H9 (cell line): ENCODE data around the gene SOX13. TPM values are rescaled to one million over a fixed set of nuclear protein-coding genes. Genes with fewer than 3 reads are reported as not detected.

Experiments
- DNase-seq: peaks from one replicate; pipeline ENCODE4 v3.0.0-alpha.2; 2017
- H2AFZ ChIP-seq: one replicate; pipeline ENCODE4 v1.6.1; 2013; ENCODE audit warnings: mild to moderate bottlenecking, low read length, control low read depth, moderate library complexity
- H2AK5ac ChIP-seq: 2 replicates; pipeline ENCODE4 v1.6.1; 2013; ENCODE audit warnings: low read length, control low read depth, mixed read lengths; ENCODE audit not compliant: insufficient read length
- H2BK120ac ChIP-seq: one replicate; pipeline ENCODE4 v1.6.1; 2013; ENCODE audit warnings: low read depth, mild to moderate bottlenecking, low read length, control low read depth, inconsistent platforms; ENCODE audit not compliant: poor library complexity, severe bottlenecking
- H2BK12ac ChIP-seq: 2 replicates; pipeline ENCODE4 v1.6.1; 2013; ENCODE audit warnings: low read length, control low read depth, mixed read lengths, low read depth; ENCODE audit not compliant: insufficient read length
- H2BK15ac ChIP-seq: 2 replicates; pipeline ENCODE4 v1.6.1; 2013; ENCODE audit warnings: low read depth, low read length, control low read depth
- H2BK20ac ChIP-seq: one replicate; pipeline ENCODE4 v1.6.1; 2013; ENCODE audit warnings: low read depth, mild to moderate bottlenecking, low read length, control low read depth, inconsistent platforms; ENCODE audit not compliant: poor library complexity, severe bottlenecking
- H2BK5ac ChIP-seq: 2 replicates; pipeline ENCODE4 v1.6.1; 2013; ENCODE audit warnings: low read length, control low read depth, mixed read lengths; ENCODE audit not compliant: insufficient read length
- H3K14ac ChIP-seq: 2 replicates; pipeline ENCODE4 v1.6.1; 2013; ENCODE audit warnings: low read length, control low read depth; ENCODE audit not compliant: insufficient read depth
- H3K18ac ChIP-seq: 2 replicates; pipeline ENCODE4 v1.6.1; 2013; ENCODE audit warnings: low read depth, mild to moderate bottlenecking, mixed read lengths, low read length, control low read depth; ENCODE audit not compliant: insufficient read length
- H3K23ac ChIP-seq: 2 replicates; pipeline ENCODE4 v1.6.1; 2013; ENCODE audit warnings: low read length, control low read depth, mixed read lengths, low read depth; ENCODE audit not compliant: insufficient read length
- H3K23me2 ChIP-seq: 2 replicates; pipeline ENCODE4 v1.6.1; 2013; ENCODE audit warnings: low read depth, mild to moderate bottlenecking, mixed read lengths, low read length, control low read depth; ENCODE audit not compliant: insufficient read length, poor library complexity, severe bottlenecking
- H3K27ac ChIP-seq: 2 replicates; pipeline ENCODE4 v1.5.1; 2013; ENCODE audit warnings: low read length, control low read depth, mixed read lengths, low read depth; ENCODE audit not compliant: insufficient read length
- H3K27me3 ChIP-seq: 2 replicates; pipeline ENCODE4 v1.6.1; 2013; ENCODE audit warnings: low read length, control low read depth, inconsistent platforms; ENCODE audit not compliant: insufficient read depth
- H3K4ac ChIP-seq: 2 replicates; pipeline ENCODE4 v1.6.1; 2013; ENCODE audit warnings: low read depth, mild to moderate bottlenecking, control low read depth, inconsistent platforms, low read length, moderate library complexity
- H3K4me1 ChIP-seq: 2 replicates; pipeline ENCODE4 v1.6.1; 2013; ENCODE audit warnings: low read length, control low read depth, inconsistent platforms; ENCODE audit not compliant: insufficient read depth
- H3K4me2 ChIP-seq: 2 replicates; pipeline ENCODE4 v1.6.1; 2013; ENCODE audit warnings: low read length, control low read depth, mixed read lengths; ENCODE audit not compliant: insufficient read length, insufficient read depth
- H3K56ac ChIP-seq: 2 replicates; pipeline ENCODE4 v1.6.1; 2013; ENCODE audit warnings: low read depth, mild to moderate bottlenecking, mixed read lengths, low read length, control low read depth; ENCODE audit not compliant: insufficient read length
- H3K79me1 ChIP-seq: 2 replicates; pipeline ENCODE4 v1.6.1; 2013; ENCODE audit warnings: low read depth, mild to moderate bottlenecking, moderate library complexity, low read length, control low read depth, inconsistent platforms; ENCODE audit not compliant: insufficient read depth, poor library complexity, severe bottlenecking
- H3K79me2 ChIP-seq: 2 replicates; pipeline ENCODE4 v1.6.1; 2013; ENCODE audit warnings: low read length, control low read depth, inconsistent platforms; ENCODE audit not compliant: insufficient read depth
- H3K9ac ChIP-seq: 2 replicates; pipeline ENCODE4 v1.6.1; 2013; ENCODE audit warnings: low read length, control low read depth, mixed read lengths; ENCODE audit not compliant: insufficient read length; ENCODE audit errors: extremely low read depth
- H3K9me3 ChIP-seq: one replicate; pipeline ENCODE4 v1.6.1; 2013; ENCODE audit warnings: low read depth, low read length, inconsistent platforms; ENCODE audit not compliant: control insufficient read depth
- H3T11ph ChIP-seq: one replicate; pipeline ENCODE4 v1.6.1; 2013; ENCODE audit warnings: mild to moderate bottlenecking, low read length, control low read depth, inconsistent platforms
- H4K20me1 ChIP-seq: one replicate; pipeline ENCODE4 v1.6.1; 2013; ENCODE audit not compliant: control insufficient read depth, insufficient read length, insufficient read depth
- H4K5ac ChIP-seq: 2 replicates; pipeline ENCODE4 v1.6.1; 2013; ENCODE audit warnings: low read depth, mild to moderate bottlenecking, mixed read lengths, low read length, control low read depth; ENCODE audit not compliant: insufficient read length
- H4K8ac ChIP-seq: replicated peaks from 2 replicates; pipeline ENCODE4 v1.6.1; 2013; ENCODE audit warnings: low read length, control low read depth, mixed read lengths, low read depth; ENCODE audit not compliant: insufficient read length
- H4K91ac ChIP-seq: 2 replicates; pipeline ENCODE4 v1.6.1; 2013; ENCODE audit warnings: low read depth, mild to moderate bottlenecking, moderate library complexity, mixed read lengths, low read length, control low read depth; ENCODE audit not compliant: insufficient read length
- H3K27ac Mint-ChIP-seq, 3 experiments: 2 replicates in 2 of 3; 3 replicates in 1 of 3; pipeline ENCODE4 v1.8.0; 2020 to 2021; ENCODE audit warnings: mixed read lengths in 3 of 3, mild to moderate bottlenecking in 1 of 3, moderate library complexity in 1 of 3
- H3K27me3 Mint-ChIP-seq: 2 replicates; pipeline ENCODE4 v1.8.0; 2021; ENCODE audit warnings: low read depth, mild to moderate bottlenecking, moderate library complexity, mixed read lengths
- H3K36me3 Mint-ChIP-seq, 3 experiments: 2 replicates in 2 of 3; 3 replicates in 1 of 3; pipeline ENCODE4 v1.8.0; 2020 to 2021; ENCODE audit warnings: low read depth in 3 of 3, mixed read lengths in 3 of 3; ENCODE audit not compliant: insufficient read depth in 1 of 3
- H3K4me1 Mint-ChIP-seq, 2 experiments: 2 replicates each; pipeline ENCODE4 v1.8.0; 2020; ENCODE audit warnings: mixed read lengths in 2 of 2
- H3K4me3 Mint-ChIP-seq, 2 experiments: 2 replicates in 1 of 2; 3 replicates in 1 of 2; pipeline ENCODE4 v1.8.0; 2020 to 2021; ENCODE audit warnings: mild to moderate bottlenecking in 2 of 2, mixed read lengths in 2 of 2, moderate library complexity in 1 of 2
- H3K9me3 Mint-ChIP-seq, 2 experiments: 2 replicates in 1 of 2; 3 replicates in 1 of 2; pipeline ENCODE4 v1.8.0; 2020; ENCODE audit warnings: mild to moderate bottlenecking in 2 of 2, mixed read lengths in 2 of 2, moderate library complexity in 1 of 2
- CTCF ChIP-seq: fragments of 200-600 bp; sonication (generic); conservative IDR thresholded peaks from 3 replicates; pipeline ENCODE4 v1.8.0; 2021; ENCODE audit warnings: antibody characterized with exemption, mild to moderate bottlenecking
- WGBS: extraction: QIAGEN DNeasy Blood & Tissue Kit; methylation state at CpG from one replicate; pipeline ENCODE4 v1.1.7; 2013; ENCODE audit warnings: missing lambda C conversion rate, low lambda C conversion rate, mixed read lengths; ENCODE audit not compliant: insufficient read length; ENCODE audit errors: extremely low coverage; 5-methylcytosine and 5-hydroxymethylcytosine counted together
- total RNA-seq: library from RNA; stranded (reverse); gene quantifications from 2 replicates; pipeline ENCODE4 v1.2.1, GENCODE V29; 2021

The SOX13 gene
- total RNA-seq, 1 experiment from 2014 or later = 120 TPM

GRCh38 chr1:204067935-204068334 is 5.0 kb upstream of the SOX13 start:
- no peak overlapping the region for H3K23ac ChIP-seq
- no peaks in the 10 kb centered on the region for H3K27me3 ChIP-seq
- H3K23me2 ChIP-seq = no peaks in the 10 kb centered on the region
- no peak overlapping the region for H2AFZ ChIP-seq
- H4K8ac ChIP-seq = no peak overlapping the region
- H2AK5ac ChIP-seq = no peak overlapping the region
- no peak for DNase-seq
- H2BK5ac ChIP-seq = no peak overlapping the region
- H3K27me3 Mint-ChIP-seq = peaks cover 3% of the 10 kb centered on the region; the same call in 1 of the 2 replicates
- no peak overlapping the region for H2BK15ac ChIP-seq
- peaks cover 52 to 64% of the 10 kb centered on the region in 2 experiments for H3K4me1 Mint-ChIP-seq
- H3K27ac Mint-ChIP-seq = no peak overlapping the region; a peak in 1 of 7 replicates
- no peak overlapping the region for H2BK12ac ChIP-seq
- no peak overlapping the region for H3K14ac ChIP-seq
- no peak overlapping the region for H3K27ac ChIP-seq
- H3K4me3 Mint-ChIP-seq = no peak overlapping the region
- no peak overlapping the region for H2BK120ac ChIP-seq
- no peaks in the 10 kb centered on the region for H3K79me2 ChIP-seq
- no peak for TF ChIP-seq CTCF
- no peaks in the 10 kb centered on the region for H4K20me1 ChIP-seq
- H3K36me3 Mint-ChIP-seq = peaks cover 0 to 11% (median 7%) of the 10 kb centered on the region in 3 experiments; a peak in 5 of 7 replicates
- H3K4me2 ChIP-seq = no peak overlapping the region
- H3K56ac ChIP-seq = no peak overlapping the region
- no peak overlapping the region for H2BK20ac ChIP-seq
- H3K79me1 ChIP-seq = no peaks in the 10 kb centered on the region
- H3T11ph ChIP-seq = no peak overlapping the region
- H3K9me3 ChIP-seq = no peaks in the 10 kb centered on the region
- peaks cover 14% of the 10 kb centered on the region for H3K4me1 ChIP-seq
- no peak overlapping the region for H3K4ac ChIP-seq
- WGBS = no CpG with 5 or more reads among the region's 5 CpGs
- no peak overlapping the region for H3K9ac ChIP-seq
- no peak overlapping the region for H4K5ac ChIP-seq
- H4K91ac ChIP-seq = no peak overlapping the region
- H3K9me3 Mint-ChIP-seq = peaks cover 8 to 10% of the 10 kb centered on the region in 2 experiments
- no peak overlapping the region for H3K18ac ChIP-seq
